Keratinocyte (primary cell): ENCODE measurements around the gene TMEM248.

Source experiments
- CTCF ChIP-seq, 3 experiments: IDR thresholded peaks in 1 of 3; conservative IDR thresholded peaks in 1 of 3; optimal IDR thresholded peaks in 1 of 3; 2 replicates in 2 of 3; 3 replicates in 1 of 3; pipeline versions ENCODE3 to v1.5.1; 2011; ENCODE audit warnings: low read length in 3 of 3, mild to moderate bottlenecking in 3 of 3, moderate library complexity in 2 of 3, control low read depth in 1 of 3, inconsistent platforms in 1 of 3; ENCODE audit not compliant: insufficient read depth in 2 of 3; ENCODE audit errors: extremely low read depth in 1 of 3
- EZH2 ChIP-seq: IDR thresholded peaks from one replicate; pipeline ENCODE4 v1.6.1; 2012; ENCODE audit warnings: inconsistent platforms, mild to moderate bottlenecking, low read length, moderate library complexity

GRCh38 chr7:66928388-66928787 lies 7.4 kb downstream of the TMEM248 start:
- TF ChIP-seq CTCF (optimal IDR thresholded peaks at IDR 0.05 in 1 of 3, IDR thresholded peaks at IDR 0.05 in 1 of 3, conservative IDR thresholded peaks at IDR 0.05 in 1 of 3; ENCODE audit: extremely low read depth in 1 of 3, insufficient read depth in 2 of 3, low read length in 3 of 3) = no peak
- TF ChIP-seq EZH2 = no peak
